ENCODE data around the gene KIF9. TPM values are rescaled to one million over a fixed set of nuclear protein-coding genes. Genes with fewer than 3 reads are reported as not detected.

The KIF9 gene
- total and polyA plus RNA-seq, 2 of the 8 experiments (the other 6 are each of a cell fraction or from before 2014, with no cell fraction given): 5.0 to 8.0 TPM

GRCh38 chr3:47294392-47294791 is 11.8 kb upstream of the KIF9 start (continued):
- TF ChIP-seq PHF8 (conservative IDR thresholded peaks at IDR 0.05; ENCODE audit: low read depth, low read length) (no peak), CHD1 (IDR thresholded peaks at IDR 0.05; ENCODE audit: low read depth, low read length) (no peak), SIRT6 (IDR thresholded peaks at IDR 0.05; ENCODE audit: low read length) (no peak)
